Activated T-cell treated with anti-CD3 and anti-CD28 coated beads for 1 hour (primary cell): Measurements from ENCODE around the gene TRAT1.
"Not testable (repeated sequence)": the region's sequence is repeated elsewhere in the genome, so short reads cannot be mapped to it uniquely, and the experiment has no call there.

Source experiments
- DNase-seq: peaks from one replicate; pipeline ENCODE4 v3.0.0-alpha.2; 2020; ENCODE audit warnings: low read depth

The TRAT1 gene, protein sequence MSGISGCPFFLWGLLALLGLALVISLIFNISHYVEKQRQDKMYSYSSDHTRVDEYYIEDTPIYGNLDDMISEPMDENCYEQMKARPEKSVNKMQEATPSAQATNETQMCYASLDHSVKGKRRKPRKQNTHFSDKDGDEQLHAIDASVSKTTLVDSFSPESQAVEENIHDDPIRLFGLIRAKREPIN

DNA sequence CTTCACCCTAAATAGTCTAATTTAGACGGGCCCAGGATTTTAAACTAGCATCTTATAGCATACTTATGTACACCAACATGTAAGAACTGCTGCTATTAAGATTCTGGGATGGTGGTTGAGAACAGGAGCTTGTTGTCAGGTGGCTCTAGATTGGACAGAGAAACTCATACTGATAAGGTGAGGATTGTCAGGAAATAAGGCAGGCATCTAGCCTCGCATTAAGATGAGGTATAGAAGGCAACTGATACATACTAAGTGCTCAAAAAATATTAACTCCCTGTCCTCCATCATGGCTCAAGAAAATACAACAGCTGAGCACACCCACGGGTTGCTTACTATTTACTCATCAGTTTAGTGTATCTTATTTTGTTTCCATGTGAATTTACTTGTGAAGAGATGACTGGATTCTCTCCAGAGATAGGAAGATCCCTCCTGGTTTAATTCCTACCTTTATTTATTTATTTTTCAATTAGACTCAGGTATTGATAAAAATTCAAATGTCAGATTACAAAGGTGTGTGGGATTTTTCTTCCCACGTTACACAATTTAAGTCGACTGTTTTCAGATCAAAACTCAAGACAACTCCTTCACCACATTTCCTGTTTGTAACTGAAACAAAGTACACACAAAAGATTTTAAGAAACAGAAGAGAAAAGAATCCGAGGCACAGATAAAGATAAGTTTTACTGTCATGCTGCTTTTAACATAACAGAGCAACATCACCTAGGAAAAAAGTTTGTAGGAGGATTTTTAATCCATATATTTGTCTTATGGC lies at the start of gene TRAT1:
Gene TRAT1 (plus strand): TSS at position 664 of the 775 bp plus-strand sequence. CDS start 142 bp downstream, outside the sequence.
- DNase-seq = no peak

DNA sequence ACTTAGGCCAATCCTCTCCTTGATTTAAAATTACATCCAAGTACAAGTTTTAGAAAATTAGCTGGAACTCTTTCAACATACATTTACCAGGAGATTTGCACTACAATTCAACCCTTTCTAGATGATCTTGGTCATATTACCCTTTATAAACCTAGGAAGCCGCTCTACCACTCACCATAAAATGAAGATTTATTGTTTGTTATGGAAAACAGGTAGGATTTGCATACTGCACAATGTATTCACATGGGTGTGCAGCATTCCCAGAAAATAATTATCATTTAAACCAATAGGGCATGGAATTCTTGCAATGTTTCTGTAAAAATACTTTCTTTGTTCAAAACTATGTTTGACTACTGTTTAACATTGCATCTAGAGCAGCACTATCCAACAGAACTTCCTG lies 46.9 kb upstream of the TRAT1 start:
- DNase-seq = no peak

DNA sequence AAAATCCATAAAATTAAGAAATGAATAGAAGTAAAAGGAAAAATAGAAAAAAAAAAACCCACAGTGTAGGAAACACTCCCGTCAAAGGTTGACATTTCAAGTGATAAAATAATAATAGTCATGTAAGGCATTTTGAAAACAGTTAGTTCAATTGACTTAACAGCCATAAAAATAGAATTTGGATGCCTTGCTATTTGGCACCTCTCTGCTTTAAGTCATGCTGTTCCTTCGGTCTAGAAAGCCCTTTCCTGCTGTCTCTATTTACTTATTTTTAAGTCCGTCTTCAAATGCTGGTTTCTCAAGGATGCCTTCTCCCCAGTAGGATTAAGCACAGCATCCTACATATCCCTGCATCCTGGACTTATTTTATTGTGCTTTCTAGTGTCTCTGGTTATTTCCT lies 43.1 kb upstream of the TRAT1 start:
- DNase-seq = no peak

DNA sequence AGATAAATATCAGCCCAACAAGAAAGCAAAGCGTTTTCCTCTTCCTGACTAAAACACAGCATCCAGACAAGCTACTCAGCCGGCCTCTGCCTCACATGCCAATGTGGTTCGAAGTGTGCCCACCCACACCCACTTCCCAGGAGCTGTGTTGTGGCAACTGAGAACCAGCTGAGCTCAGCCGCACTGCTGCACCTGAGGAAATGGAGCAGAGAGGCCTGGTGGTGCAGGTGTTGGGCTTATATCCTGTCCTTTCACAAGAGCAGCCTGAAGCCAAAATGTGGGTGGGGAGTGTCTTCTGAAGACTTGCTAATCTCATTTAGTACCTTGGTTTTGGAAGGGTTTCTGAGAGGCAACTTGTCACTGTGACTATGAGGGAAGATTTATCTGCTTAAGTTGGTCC lies 42.4 kb upstream of the TRAT1 start:
- peak; percentile 1 for DNase-seq

DNA sequence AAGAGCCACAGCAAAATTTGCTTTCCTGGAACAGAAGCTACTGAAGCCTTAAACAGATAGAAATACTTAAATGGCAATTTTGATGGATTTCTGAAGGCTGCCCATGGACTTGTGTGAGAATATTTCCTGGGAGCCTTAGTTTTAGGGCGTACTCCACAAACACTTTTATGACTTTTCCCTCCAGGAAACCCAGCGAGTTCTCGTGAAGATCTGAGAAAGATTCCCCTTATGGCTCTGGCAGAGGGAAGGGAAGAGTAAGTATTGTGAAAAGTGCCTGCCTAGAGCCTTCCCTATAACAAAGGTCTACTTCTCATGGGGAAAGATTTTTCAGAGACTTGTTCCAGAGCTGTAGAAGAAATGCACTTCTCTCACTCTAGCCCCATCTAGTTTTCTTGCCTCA lies 31.1 kb upstream of the TRAT1 start:
- DNase-seq = no peak

DNA sequence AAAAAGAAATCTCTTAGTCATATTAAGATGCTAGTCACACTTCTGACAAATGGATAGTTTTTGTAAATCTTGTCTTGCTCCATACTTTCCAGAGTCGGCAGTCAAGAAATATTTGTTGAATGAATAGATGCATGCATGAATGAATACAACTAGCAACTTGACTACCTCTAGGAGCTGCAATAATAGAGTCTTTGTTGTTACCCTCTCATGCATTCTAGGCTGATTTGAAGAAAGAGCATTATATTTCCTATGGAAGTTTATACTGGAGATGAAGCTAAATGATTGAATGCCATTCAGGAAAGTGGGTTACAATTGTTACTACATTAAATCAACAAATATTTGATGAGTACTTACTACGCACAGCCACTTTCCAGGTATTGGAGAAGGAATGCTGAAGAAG lies 18.1 kb upstream of the TRAT1 start:
- DNase-seq = no peak

DNA sequence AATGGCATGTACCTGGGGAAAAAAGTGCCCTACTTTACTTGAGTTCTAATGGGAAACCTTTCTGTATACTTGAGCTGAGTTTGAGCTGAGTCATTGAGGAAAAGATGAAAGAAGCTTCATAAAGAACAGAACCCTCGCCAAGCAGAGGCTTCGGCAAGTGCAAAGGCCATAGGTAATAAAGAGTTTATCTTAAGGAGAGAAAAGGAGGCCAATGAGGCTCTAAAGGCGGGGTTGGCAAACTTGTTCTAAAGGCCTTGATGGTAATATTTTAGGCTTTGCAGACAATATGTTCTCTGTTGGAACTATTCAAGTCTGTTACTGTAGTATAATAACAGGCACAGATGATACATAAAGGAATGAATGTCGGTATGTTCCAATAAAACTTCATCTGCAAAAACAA lies 17.6 kb upstream of the TRAT1 start:
- DNase-seq = no peak

DNA sequence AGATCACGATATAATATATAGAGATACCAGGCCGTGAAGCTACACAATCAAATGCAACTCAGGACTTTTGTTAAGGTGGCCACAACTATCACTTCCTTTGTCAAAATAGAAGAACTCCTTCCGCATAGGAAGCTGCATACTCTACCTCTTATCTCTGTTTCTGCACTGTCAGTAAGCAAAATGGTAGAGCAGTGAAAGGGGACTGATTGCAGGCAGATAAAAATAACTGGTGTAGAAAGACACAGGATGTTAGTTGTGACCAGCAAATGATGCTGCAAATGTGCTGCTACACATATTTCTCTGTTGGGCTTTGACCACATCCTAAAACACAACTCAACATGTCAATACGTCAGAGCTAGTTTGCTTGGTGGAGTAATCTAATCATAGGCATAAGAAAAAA lies 16.3 kb upstream of the TRAT1 start:
- no peak for DNase-seq

DNA sequence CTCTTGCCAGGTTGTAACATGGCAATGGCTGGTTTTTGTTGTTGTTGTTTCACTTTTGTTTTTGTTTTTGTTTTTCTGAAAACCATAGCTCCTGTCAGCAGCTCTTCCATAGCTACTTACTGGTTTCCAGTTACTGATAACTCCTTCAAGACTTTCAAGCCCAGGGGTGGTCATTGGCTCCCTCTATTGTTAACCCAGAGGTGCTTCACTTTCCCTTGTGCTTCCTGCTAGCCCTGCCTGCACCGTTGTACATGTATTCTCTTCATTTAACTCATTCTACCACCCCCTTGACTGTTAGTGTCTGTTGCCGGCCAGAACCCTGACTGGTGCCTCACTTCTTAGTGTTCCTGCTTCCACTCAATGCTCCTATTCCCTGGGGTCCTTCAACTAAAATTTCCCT lies 4.2 kb upstream of the TRAT1 start:
- peak; percentile 40 for DNase-seq

DNA sequence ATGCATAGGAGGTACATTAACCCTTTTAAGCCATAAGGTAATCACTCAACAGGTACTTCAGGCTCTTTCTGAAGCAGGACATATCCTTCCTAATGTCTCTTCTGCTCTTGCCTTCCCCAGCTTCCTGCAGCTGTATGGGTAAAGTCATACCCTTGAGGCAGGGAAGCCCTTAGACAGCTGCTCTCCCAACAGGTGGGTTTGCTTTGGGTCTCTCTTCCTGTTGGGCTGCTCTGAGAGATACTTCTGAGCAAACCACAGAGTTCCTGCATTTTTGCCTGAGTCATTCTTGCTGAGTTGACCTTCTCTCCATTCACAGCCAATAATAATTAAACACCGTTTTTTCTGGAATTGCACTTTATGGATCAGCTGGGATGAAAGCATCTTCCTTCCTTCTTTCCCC lies 2.0 kb upstream of the TRAT1 start:
- DNase-seq = no peak

DNA sequence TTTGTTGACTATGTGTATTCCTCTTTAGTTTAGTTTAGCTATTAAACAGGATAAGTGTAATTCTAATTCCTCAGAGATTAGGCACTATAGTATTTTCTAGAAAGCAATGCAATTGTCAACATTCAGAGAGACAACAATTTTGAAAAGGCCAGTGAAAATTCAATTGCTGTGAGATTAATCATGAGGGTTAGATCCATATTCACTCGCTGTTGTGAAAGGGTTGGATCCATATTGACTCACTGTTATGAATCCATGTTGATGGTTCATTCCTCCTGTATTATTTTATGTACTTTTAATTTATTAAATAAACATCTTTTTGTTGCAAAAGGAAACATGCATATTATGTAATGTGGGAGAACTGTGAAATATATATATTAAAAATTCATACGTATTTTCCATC lies 641 bp downstream of the TRAT1 start:
- no peak for DNase-seq

DNA sequence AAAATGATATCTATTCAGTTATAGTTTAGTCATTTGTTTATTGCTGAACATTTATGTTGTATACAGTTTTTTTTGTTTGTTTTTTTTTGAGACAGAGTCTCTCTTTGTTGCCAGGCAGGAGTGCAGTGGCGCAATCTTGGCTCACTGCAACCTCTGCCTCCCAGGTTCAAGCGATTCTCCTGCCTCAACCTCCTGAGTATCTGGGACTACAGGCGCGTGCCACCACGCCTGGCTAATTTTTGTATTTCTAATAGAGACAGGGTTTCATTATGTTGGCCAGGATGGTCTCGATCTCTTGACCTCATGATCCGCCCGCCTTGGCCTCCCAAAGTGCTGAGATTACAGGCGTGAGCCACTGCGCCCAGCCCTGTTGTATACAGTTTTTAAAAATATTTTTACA lies 1.2 kb downstream of the TRAT1 start:
- DNase-seq = not testable (repeated sequence)

DNA sequence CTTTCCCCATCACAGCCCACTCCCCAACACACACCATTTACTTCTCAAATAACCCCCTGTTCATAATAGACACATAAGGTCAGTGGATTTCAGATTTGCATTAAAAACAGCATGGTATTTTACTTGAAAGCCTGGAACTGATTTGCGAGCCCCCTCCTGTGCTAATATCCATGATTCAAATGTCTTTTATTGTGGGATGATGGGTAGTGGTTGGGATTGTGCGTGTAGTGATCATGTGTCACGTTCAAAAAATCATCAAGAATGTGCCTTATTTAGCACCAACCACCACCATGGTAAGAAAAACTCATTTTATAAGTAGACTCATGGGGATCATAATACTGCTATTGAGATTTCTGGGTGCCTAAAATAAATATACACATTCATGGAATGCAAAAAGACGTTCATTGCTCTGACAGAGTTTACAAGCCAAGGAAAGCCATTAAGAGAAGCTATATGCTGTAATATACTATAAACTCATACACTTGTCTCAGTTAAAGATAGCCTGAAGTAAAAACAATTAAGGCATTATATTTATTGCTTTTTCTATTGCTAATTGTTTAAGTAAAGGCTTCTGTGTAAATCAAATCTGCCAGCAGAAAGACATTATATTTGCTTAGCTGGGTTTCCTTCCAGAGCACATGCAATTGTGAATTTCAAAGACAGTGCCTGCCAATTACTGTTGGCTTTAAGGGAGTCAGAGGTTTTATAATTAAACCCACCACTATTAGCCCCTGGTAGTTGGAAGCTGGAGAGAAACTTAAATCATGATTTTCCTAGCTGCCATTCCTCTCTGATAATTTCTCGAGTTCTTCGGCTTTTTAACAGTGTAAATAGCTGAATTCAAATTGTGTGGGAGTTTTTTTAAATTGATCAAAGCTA lies 4.0 kb downstream of the TRAT1 start:
- DNase-seq = no peak

DNA sequence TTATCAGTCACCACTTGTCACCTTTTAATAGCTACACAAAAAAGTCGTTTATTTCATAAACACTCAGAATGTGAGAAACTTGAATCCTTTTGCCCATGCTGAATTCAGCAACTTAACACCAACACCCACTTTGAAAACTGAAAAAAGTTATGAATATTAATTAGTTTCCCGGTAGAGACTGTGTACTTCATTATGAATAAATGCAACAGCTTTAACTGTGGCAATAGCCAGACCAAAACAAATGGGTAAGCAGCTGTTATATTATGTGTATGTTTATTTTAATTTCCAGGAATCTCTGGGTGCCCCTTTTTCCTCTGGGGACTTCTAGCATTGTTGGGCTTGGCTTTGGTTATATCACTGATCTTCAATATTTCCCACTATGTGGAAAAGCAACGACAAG lies 7.8 kb downstream of the TRAT1 start:
- no peak for DNase-seq

DNA sequence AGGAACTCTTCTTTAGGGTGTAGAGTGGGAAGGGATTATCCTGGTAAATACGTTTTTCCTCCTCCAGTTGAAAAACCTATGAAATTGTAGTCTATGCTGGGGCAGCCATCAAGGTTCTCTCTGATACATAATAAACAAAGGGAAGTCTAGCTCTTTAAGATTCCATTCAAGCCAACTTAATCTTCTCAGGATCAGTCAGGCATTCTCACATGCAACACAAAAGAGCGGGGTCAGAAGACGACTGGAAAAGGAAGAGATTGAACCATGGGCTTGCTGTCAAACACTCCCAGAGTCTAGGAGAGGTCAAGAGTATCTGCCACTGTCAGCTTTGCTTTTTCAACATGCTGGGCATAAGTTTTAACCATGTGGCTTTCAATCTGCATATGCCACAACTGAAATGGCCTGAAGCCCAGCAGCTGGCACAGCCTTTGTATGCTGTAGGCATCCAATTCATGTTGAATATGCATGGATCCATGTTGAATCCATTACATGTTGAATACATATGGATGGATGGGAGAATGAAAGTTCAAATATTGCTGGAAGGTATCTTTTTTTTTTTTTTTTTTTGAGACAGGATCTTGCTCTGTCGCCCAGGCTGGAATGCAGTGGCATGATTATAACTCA lies 8.5 kb downstream of the TRAT1 start:
- no peak for DNase-seq

DNA sequence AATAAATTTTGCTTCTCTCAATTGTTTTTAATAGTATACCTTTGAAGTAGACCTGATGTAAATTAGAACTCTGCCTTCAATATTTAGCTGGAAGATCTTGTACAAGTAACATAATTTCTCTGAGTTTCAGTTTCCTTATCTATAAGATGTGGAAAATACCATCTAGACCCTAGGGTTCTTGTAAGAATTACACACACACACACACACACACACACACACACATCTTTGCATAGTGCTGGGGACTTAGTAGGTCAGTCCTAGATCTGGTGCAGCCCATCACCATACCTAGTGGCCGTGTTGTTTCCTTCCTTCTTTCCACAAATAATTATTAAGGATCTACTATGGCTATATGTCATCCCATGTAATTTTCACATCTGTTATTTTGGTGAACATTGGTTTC lies 11.0 kb downstream of the TRAT1 start:
- DNase-seq = no peak

DNA sequence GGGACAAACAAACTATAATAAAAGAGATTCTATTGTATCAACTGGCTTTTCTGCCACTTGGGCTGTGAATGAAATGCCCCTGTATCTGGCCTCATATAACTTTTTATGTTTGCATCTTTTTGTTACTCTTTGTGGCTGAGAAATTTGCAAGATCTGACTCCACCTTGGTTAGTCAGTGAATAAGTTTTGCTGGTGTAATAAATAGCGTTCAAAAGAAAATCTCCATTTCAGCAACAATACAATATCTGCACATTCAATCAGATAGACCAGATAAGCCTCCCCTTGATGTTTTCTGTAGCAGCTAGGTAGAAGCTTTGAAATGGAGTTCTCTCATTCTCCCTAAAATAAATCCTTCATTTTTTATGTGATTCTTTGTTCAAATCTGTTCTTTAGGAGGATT lies 12.0 kb downstream of the TRAT1 start:
- DNase-seq = no peak

DNA sequence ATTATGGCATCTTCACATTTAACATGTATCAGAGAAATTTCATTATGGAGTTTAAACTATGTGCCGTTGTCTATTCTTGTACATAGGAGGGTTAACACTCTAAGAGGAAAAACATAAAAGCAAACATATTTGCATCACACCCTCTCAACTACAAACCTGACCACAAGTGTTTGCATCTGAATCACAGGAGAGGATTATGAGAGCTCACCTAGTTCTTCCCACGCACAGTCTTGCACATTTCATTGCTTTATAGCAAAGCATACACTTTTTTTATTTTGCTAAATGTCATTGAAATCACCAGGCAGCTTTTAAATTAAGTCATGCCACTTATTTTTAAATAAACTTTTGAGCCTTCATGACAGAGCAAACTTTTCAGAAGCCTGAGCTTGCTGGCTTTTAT lies 12.5 kb downstream of the TRAT1 start:
- no peak for DNase-seq

DNA sequence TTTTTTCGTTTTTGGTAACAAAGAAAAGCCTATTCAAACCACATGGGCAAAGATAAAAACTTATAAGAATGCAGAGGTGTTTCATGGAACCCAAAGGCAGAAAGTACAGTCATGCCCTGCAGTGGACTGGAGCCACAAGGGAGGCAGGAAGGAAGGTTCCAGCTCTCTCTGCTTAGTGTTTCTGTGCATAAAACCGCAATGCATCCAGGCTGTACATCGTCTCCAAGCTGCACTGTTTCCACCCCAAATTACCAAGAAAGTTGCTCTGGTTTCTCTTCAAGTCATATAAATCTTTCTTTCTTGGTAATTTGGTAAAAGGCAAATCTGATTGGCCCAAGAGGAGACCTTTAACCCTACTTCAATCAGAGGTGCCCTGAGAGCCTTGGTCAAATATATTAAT lies 15.8 kb downstream of the TRAT1 start:
- no peak for DNase-seq

DNA sequence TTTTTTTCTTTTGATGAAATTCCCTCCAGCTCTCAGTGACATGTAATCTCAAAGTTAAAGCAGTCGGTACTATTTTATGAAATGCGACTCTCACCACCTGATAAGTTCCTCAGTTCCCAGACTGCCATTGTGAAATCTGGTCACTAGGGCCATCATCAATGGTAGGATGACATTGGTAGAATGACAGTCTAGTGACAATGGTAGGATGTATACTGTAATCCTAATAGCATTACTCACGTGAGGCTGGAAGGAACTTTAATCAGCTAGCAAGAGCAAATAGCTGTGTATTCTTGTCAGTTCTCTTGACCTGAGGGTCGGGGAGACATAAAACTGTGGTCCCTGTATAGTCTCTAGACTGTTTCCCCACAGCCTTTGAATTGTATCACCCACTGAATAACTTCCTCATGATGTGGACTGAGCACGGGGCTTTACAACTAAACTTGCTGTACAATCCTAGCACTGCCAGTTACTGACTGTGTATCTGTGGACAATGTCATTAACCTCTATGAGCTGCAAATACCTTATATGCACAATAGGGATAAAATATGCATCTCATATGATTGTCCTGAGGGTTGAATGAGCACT lies 23.2 kb downstream of the TRAT1 start:
- DNase-seq = no peak

DNA sequence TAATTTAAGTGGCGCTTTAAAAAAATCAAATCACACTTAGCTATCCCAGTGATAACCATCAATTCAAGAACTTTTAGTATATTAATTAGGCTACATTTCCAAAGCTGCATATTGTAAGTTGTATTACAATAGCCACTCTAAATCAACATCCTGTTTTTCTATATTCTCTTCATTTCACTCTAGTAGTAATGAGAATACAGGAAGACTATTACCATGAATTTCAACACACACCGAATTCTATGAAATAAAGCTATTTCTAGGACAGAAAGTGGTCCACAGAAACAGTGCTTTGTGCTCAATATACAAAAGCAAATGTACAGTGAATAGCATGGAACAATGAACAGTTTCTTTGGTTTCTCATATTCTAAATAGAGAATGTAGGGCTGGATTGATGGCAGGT lies 24.6 kb downstream of the TRAT1 start:
- no peak for DNase-seq

DNA sequence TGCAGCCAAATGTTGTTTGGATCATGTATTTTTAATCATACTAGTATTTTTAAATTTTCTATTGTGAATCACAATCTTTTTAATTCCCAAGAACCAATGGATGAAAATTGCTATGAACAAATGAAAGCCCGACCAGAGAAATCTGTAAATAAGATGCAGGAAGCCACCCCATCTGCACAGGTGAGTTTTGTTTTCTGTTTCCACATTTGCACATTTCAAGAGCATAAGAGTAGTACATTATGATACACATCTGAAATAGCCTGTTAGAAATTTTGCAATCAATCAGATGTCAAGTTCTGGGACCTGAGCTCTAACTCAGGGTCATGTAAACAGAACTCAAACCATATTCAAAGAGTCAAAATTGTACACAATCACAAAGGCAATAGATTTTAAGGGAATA lies 26.5 kb downstream of the TRAT1 start:
- DNase-seq = no peak
